Activated naive CD4-positive, alpha-beta T cell treated with anti-CD3 and anti-CD28 coated beads for 36 hours (primary cell): ENCODE measurements around the gene FASTKD2. TPM values are rescaled to one million over a fixed set of nuclear protein-coding genes. Genes with fewer than 3 reads are reported as not detected.
"Not testable (repeated sequence)": the region's sequence is repeated elsewhere in the genome, so short reads cannot be mapped to it uniquely, and the experiment has no call there.

Experiments used
- CTCF ChIA-PET: fragments of 350-600 bp; sonication (Branson Sonifier 250); formaldehyde crosslinking; loops from one replicate; lab custom pipeline; 2021; ENCODE audit warnings: antibody characterized with exemption; lab: Charles Lee
- DNase-seq: peaks from one replicate; pipeline ENCODE4 v3.0.0-alpha.2; 2020
- H3K27ac Mint-ChIP-seq: one replicate; pipeline ENCODE4 v1.8.0; 2021; ENCODE audit warnings: mild to moderate bottlenecking, mixed read lengths
- H3K27me3 Mint-ChIP-seq: one replicate; pipeline ENCODE4 v1.8.0; 2021; ENCODE audit warnings: low read depth, mixed read lengths
- H3K36me3 Mint-ChIP-seq: one replicate; pipeline ENCODE4 v1.8.0; 2021; ENCODE audit warnings: low read depth, mixed read lengths
- H3K4me1 Mint-ChIP-seq: one replicate; pipeline ENCODE4 v1.8.0; 2021; ENCODE audit warnings: low read depth, mixed read lengths
- H3K4me3 Mint-ChIP-seq: one replicate; pipeline ENCODE4 v1.8.0; 2021; ENCODE audit warnings: mild to moderate bottlenecking, moderate library complexity, mixed read lengths
- H3K9me3 Mint-ChIP-seq: one replicate; pipeline ENCODE4 v1.8.0; 2021; ENCODE audit warnings: mixed read lengths
- intact Hi-C: fragments of 100-400 bp; cut with micrococcal nuclease; formaldehyde crosslinking; loops from one replicate; pipeline ENCODE4 v1.15.1; 2023
- total RNA-seq, 2 experiments: library from RNA; stranded (reverse); gene quantifications; one replicate each; pipeline ENCODE4 v1.2.3, GENCODE V29; 2021

FASTKD2 gene
- total RNA-seq, 2 experiments from 2014 or later = 21.4 to 22.8 TPM

- no peaks in the 10 kb centered on the region for H3K36me3 Mint-ChIP-seq
- H3K4me1 Mint-ChIP-seq = peaks cover 31% of the 10 kb centered on the region
- peak; percentile 41 for DNase-seq
- CTCF ChIA-PET = interaction anchor here (1.0 kb wide), 1 partner anchor 675 kb away, joined by 5 read pairs; no protein-coding TSS in a partner anchor
- no peak overlapping the region for H3K4me3 Mint-ChIP-seq
- no peaks in the 10 kb centered on the region for H3K9me3 Mint-ChIP-seq
- intact Hi-C loops = loop anchor here (1.0 to 10.0 kb wide), 6 partner anchors 33 to 1247 kb away; partner anchors contain the start of genes FASTKD2 and MDH1B
- no peak overlapping the region for H3K27ac Mint-ChIP-seq
- no peaks in the 10 kb centered on the region for H3K27me3 Mint-ChIP-seq
Measured at GRCh38 chr2:206798000-206798399, 32.6 kb downstream of the FASTKD2 start.

- Mint-ChIP-seq H3K4me1 (peaks cover 31% of the 10 kb centered on the region), H3K27ac (no peak overlapping the region), H3K4me3 (no peak overlapping the region), H3K36me3 (no peaks in the 10 kb centered on the region), H3K9me3 (no peaks in the 10 kb centered on the region), H3K27me3 (no peaks in the 10 kb centered on the region)
- peak; percentile 59 for DNase-seq
- CTCF ChIA-PET = interaction anchor here (0.6 to 1.4 kb wide), 6 partner anchors 17 to 801 kb away, joined by 3 to 4 read pairs (median 3); partner anchors contain the start of gene KLF7
- intact Hi-C loops = loop anchor here (2.0 to 10.0 kb wide), 5 partner anchors 324 to 1246 kb away; no protein-coding TSS in a partner anchor
Measured at GRCh38 chr2:206799083-206799482, 33.7 kb downstream of the FASTKD2 start.

- Mint-ChIP-seq H3K9me3 (no peaks in the 10 kb centered on the region), H3K4me3 (no peak overlapping the region), H3K4me1 (peaks cover 31% of the 10 kb centered on the region), H3K27me3 (no peaks in the 10 kb centered on the region), H3K36me3 (no peaks in the 10 kb centered on the region), H3K27ac (no peak overlapping the region)
- peak; percentile 70 for DNase-seq
- CTCF ChIA-PET = interaction anchor here (0.7 to 2.1 kb wide), 17 partner anchors 16 to 675 kb away, joined by 3 to 7 read pairs (median 4); no protein-coding TSS in a partner anchor
- intact Hi-C loops = loop anchor here (1.0 to 2.0 kb wide), 6 partner anchors 107 to 673 kb away; no protein-coding TSS in a partner anchor
Measured at GRCh38 chr2:206800506-206801417, 35.4 kb downstream of the FASTKD2 start.

- Mint-ChIP-seq H3K4me1 (peaks cover 31% of the 10 kb centered on the region), H3K27ac (no peak overlapping the region), H3K27me3 (no peaks in the 10 kb centered on the region), H3K4me3 (no peak overlapping the region), H3K9me3 (no peaks in the 10 kb centered on the region), H3K36me3 (no peaks in the 10 kb centered on the region)
- intact Hi-C loops = loop anchor here (2.0 kb wide), 1 partner anchor 187 kb away; no protein-coding TSS in a partner anchor
- no peak for DNase-seq
- CTCF ChIA-PET = interaction anchor here (0.7 to 2.1 kb wide), 7 partner anchors 16 to 673 kb away, joined by 3 to 6 read pairs (median 4); no protein-coding TSS in a partner anchor
Measured at GRCh38 chr2:206801418-206802189, 36.2 kb downstream of the FASTKD2 start.

- no peak for DNase-seq
- Mint-ChIP-seq H3K9me3 (no peaks in the 10 kb centered on the region), H3K36me3 (no peaks in the 10 kb centered on the region), H3K4me1 (peaks cover 27% of the 10 kb centered on the region), H3K27ac (no peak overlapping the region), H3K27me3 (no peaks in the 10 kb centered on the region), H3K4me3 (no peak overlapping the region)
- intact Hi-C loops = no loop called here
- CTCF ChIA-PET = interaction anchor here (0.6 to 0.9 kb wide), 3 partner anchors 16 to 121 kb away, joined by 3 read pairs; no protein-coding TSS in a partner anchor
Measured at GRCh38 chr2:206802654-206803514, 37.5 kb downstream of the FASTKD2 start.

- H3K27ac Mint-ChIP-seq = no peak overlapping the region
- H3K36me3 Mint-ChIP-seq = no peaks in the 10 kb centered on the region
- intact Hi-C loops = no loop called here
- no peak for DNase-seq
- no peak overlapping the region for H3K4me3 Mint-ChIP-seq
- no peaks in the 10 kb centered on the region for H3K9me3 Mint-ChIP-seq
- CTCF ChIA-PET = interaction anchor here (0.6 kb wide), 1 partner anchor 669 kb away, joined by 3 read pairs; no protein-coding TSS in a partner anchor
- no peaks in the 10 kb centered on the region for H3K27me3 Mint-ChIP-seq
- H3K4me1 Mint-ChIP-seq = peaks cover 15% of the 10 kb centered on the region
Measured at GRCh38 chr2:206804326-206804725, 38.9 kb downstream of the FASTKD2 start.

- Mint-ChIP-seq H3K4me1 (peaks cover 1% of the 10 kb centered on the region), H3K4me3 (no peak overlapping the region), H3K27ac (no peak overlapping the region), H3K27me3 (no peaks in the 10 kb centered on the region), H3K36me3 (no peaks in the 10 kb centered on the region), H3K9me3 (no peaks in the 10 kb centered on the region)
- CTCF ChIA-PET = interaction anchor here (0.6 kb wide), 1 partner anchor 11 kb away, joined by 5 read pairs; no protein-coding TSS in a partner anchor
- intact Hi-C loops = no loop called here
- DNase-seq = no peak
Measured at GRCh38 chr2:206805887-206806607, 40.6 kb downstream of the FASTKD2 start.

GRCh38 chr2:206807624-206808023 is 42.2 kb downstream of the FASTKD2 start:
- H3K4me3 Mint-ChIP-seq, H3K9me3 Mint-ChIP-seq, CTCF ChIA-PET, H3K27ac Mint-ChIP-seq, intact Hi-C loops, H3K4me1 Mint-ChIP-seq, DNase-seq, H3K36me3 Mint-ChIP-seq, H3K27me3 Mint-ChIP-seq: not testable (repeated sequence)

- intact Hi-C loops, H3K27me3 Mint-ChIP-seq, H3K4me1 Mint-ChIP-seq, H3K4me3 Mint-ChIP-seq, H3K27ac Mint-ChIP-seq, CTCF ChIA-PET, H3K9me3 Mint-ChIP-seq, H3K36me3 Mint-ChIP-seq, DNase-seq: not testable (repeated sequence)
Measured at GRCh38 chr2:206812471-206812870, 47.1 kb downstream of the FASTKD2 start.

- intact Hi-C loops = no loop called here
- peaks cover 2% of the 10 kb centered on the region for H3K4me1 Mint-ChIP-seq
- CTCF ChIA-PET = no interaction called here
- H3K4me3 Mint-ChIP-seq = no peak overlapping the region
- H3K27ac Mint-ChIP-seq = no peak overlapping the region
- no peaks in the 10 kb centered on the region for H3K9me3 Mint-ChIP-seq
- H3K36me3 Mint-ChIP-seq = no peaks in the 10 kb centered on the region
- H3K27me3 Mint-ChIP-seq = no peaks in the 10 kb centered on the region
- no peak for DNase-seq
Measured at GRCh38 chr2:206814498-206814897, 49.1 kb downstream of the FASTKD2 start.

- H3K9me3 Mint-ChIP-seq = no peaks in the 10 kb centered on the region
- no peak overlapping the region for H3K4me3 Mint-ChIP-seq
- intact Hi-C loops = no loop called here
- no peaks in the 10 kb centered on the region for H3K27me3 Mint-ChIP-seq
- DNase-seq = no peak
- H3K36me3 Mint-ChIP-seq = no peaks in the 10 kb centered on the region
- CTCF ChIA-PET = no interaction called here
- no peaks in the 10 kb centered on the region for H3K4me1 Mint-ChIP-seq
- H3K27ac Mint-ChIP-seq = no peak overlapping the region
Measured at GRCh38 chr2:206820807-206821206, 55.4 kb downstream of the FASTKD2 start.
